MCF 10A (cell line): ENCODE data around the gene PHACTR1. TPM values are rescaled to one million over a fixed set of nuclear protein-coding genes. Genes with fewer than 3 reads are reported as not detected.

ENCODE experiments used
- BruUV-seq: library from RNA; stranded (reverse); fragments of 400-500 nt; replicated peaks from 2 replicates; lab custom pipeline; 2021; lab: Mats Ljungman, UMichigan
- CTCF ChIA-PET: fragments of 300-600 bp; sonication (Branson Sonifier 250); formaldehyde crosslinking; extraction: SDS; loops from one replicate; lab custom pipeline; 2021; ENCODE audit warnings: antibody characterized with exemption, inconsistent platforms; lab: Yijun Ruan, JAX
- POLR2A ChIA-PET: fragments of 300-600, 350-650 bp; sonication (Branson Sonifier 250); formaldehyde crosslinking; extraction: SDS; loops from one replicate; lab custom pipeline; 2020; ENCODE audit warnings: antibody characterized with exemption, inconsistent platforms; lab: Yijun Ruan, JAX
- DNase-seq: peaks from one replicate; pipeline ENCODE4 v3.0.0-alpha.2; 2018; ENCODE audit not compliant: unreplicated experiment
- H3K27ac Mint-ChIP-seq: one replicate; pipeline ENCODE4 v1.8.0; 2022; ENCODE audit warnings: mild to moderate bottlenecking, low read depth, mixed read lengths; ENCODE audit not compliant: unreplicated experiment
- H3K27me3 Mint-ChIP-seq: one replicate; pipeline ENCODE4 v1.8.0; 2022; ENCODE audit warnings: mixed read lengths; ENCODE audit not compliant: insufficient read depth, unreplicated experiment
- H3K36me3 Mint-ChIP-seq: one replicate; pipeline ENCODE4 v1.8.0; 2022; ENCODE audit warnings: mild to moderate bottlenecking, moderate library complexity, mixed read lengths; ENCODE audit not compliant: insufficient read depth, unreplicated experiment
- H3K4me1 Mint-ChIP-seq: one replicate; pipeline ENCODE4 v1.8.0; 2022; ENCODE audit warnings: mixed read lengths; ENCODE audit not compliant: insufficient read depth, unreplicated experiment
- H3K4me3 Mint-ChIP-seq: one replicate; pipeline ENCODE4 v1.8.0; 2022; ENCODE audit warnings: mild to moderate bottlenecking, moderate library complexity, mixed read lengths; ENCODE audit not compliant: unreplicated experiment
- H3K9me3 Mint-ChIP-seq: one replicate; pipeline ENCODE4 v1.8.0; 2022; ENCODE audit warnings: mixed read lengths; ENCODE audit not compliant: unreplicated experiment
- CTCF ChIP-seq: fragments of 200-600 bp; IDR thresholded peaks from one replicate; pipeline ENCODE4 v1.8.0; 2022; ENCODE audit warnings: antibody characterized with exemption, mild to moderate bottlenecking; ENCODE audit not compliant: unreplicated experiment
- intact Hi-C: fragments of 100-400 bp; cut with micrococcal nuclease; formaldehyde crosslinking; loops from 2 replicates; pipeline ENCODE4 v1.14.1; 2022
- total RNA-seq: library from RNA; stranded (reverse); gene quantifications from 2 replicates; pipeline ENCODE4 v1.2.3, GENCODE V29; 2022

PHACTR1 gene
- total RNA-seq, 1 experiment from 2014 or later = not detected

GRCh38 chr6:12909833-12910232 lies 193.3 kb downstream of the PHACTR1 start:
- ChIA-PET CTCF (interaction anchor here (0.5 to 7.6 kb wide), 4 partner anchors 25 to 617 kb away, joined by 3 to 160 read pairs (median 4); partner anchors contain the start of gene TBC1D7), POLR2A (interaction anchor here (0.7 to 1.0 kb wide), 2 partner anchors 48 to 422 kb away, joined by 3 read pairs; no protein-coding TSS in a partner anchor)
- no TSS peak for BruUV-seq
- intact Hi-C loops = loop anchor here (10.0 kb wide), 1 partner anchor 625 kb away; no protein-coding TSS in a partner anchor
- no peak overlapping the region for H3K27ac Mint-ChIP-seq
- H3K4me1 Mint-ChIP-seq = no peaks in the 10 kb centered on the region
- no peak for DNase-seq
- peaks cover 6% of the 10 kb centered on the region for H3K36me3 Mint-ChIP-seq
- peaks cover 56% of the 10 kb centered on the region for H3K27me3 Mint-ChIP-seq
- H3K9me3 Mint-ChIP-seq = no peaks in the 10 kb centered on the region
- H3K4me3 Mint-ChIP-seq = no peak overlapping the region
- no peak for TF ChIP-seq CTCF

GRCh38 chr6:12911427-12911826 lies 194.9 kb downstream of the PHACTR1 start:
- TF ChIP-seq CTCF = peak; percentile 40
- Mint-ChIP-seq H3K4me3 (no peak overlapping the region), H3K4me1 (no peaks in the 10 kb centered on the region), H3K9me3 (no peaks in the 10 kb centered on the region), H3K27ac (no peak overlapping the region), H3K27me3 (peaks cover 61% of the 10 kb centered on the region), H3K36me3 (no peaks in the 10 kb centered on the region)
- no TSS peak for BruUV-seq
- CTCF ChIA-PET = interaction anchor here (0.5 to 7.6 kb wide), 34 partner anchors 9 to 1317 kb away, joined by 3 to 160 read pairs (median 4); partner anchors contain the start of gene TBC1D7
- POLR2A ChIA-PET = interaction anchor here (0.7 to 1.3 kb wide), 3 partner anchors 8 to 424 kb away, joined by 4 to 6 read pairs (median 5); partner anchors contain the start of gene TBC1D7
- intact Hi-C loops = loop anchor here (1.0 to 10.0 kb wide), 2 partner anchors 420 to 623 kb away; no protein-coding TSS in a partner anchor
- DNase-seq = peak; percentile 31

- Mint-ChIP-seq H3K9me3 (no peaks in the 10 kb centered on the region), H3K27ac (no peak overlapping the region), H3K4me3 (no peak overlapping the region), H3K36me3 (no peaks in the 10 kb centered on the region), H3K4me1 (no peaks in the 10 kb centered on the region), H3K27me3 (peaks cover 58% of the 10 kb centered on the region)
- BruUV-seq = no TSS peak
- no peak for DNase-seq
- intact Hi-C loops = loop anchor here (10.0 kb wide), 1 partner anchor 622 kb away; no protein-coding TSS in a partner anchor
- ChIA-PET POLR2A (interaction anchor here (0.7 kb wide), 1 partner anchor 280 kb away, joined by 3 read pairs; no protein-coding TSS in a partner anchor), CTCF (interaction anchor here (0.7 to 7.6 kb wide), 5 partner anchors 22 to 625 kb away, joined by 3 to 160 read pairs (median 4); partner anchors contain the start of gene TBC1D7)
- TF ChIP-seq CTCF = no peak
Observed at GRCh38 chr6:12913201-12913600, 196.6 kb downstream of the PHACTR1 start.

GRCh38 chr6:12916006-12916405 lies 199.4 kb downstream of the PHACTR1 start:
- Mint-ChIP-seq H3K27ac (no peak overlapping the region), H3K9me3 (no peaks in the 10 kb centered on the region), H3K4me1 (no peaks in the 10 kb centered on the region), H3K4me3 (no peak overlapping the region), H3K27me3 (peaks cover 56% of the 10 kb centered on the region), H3K36me3 (no peaks in the 10 kb centered on the region)
- no TSS peak for BruUV-seq
- ChIA-PET POLR2A (no interaction called here), CTCF (interaction anchor here (0.6 to 1.1 kb wide), 5 partner anchors 412 to 1309 kb away, joined by 3 to 5 read pairs (median 3); no protein-coding TSS in a partner anchor)
- DNase-seq = no peak
- intact Hi-C loops = loop anchor here (10.0 kb wide), 1 partner anchor 619 kb away; no protein-coding TSS in a partner anchor
- TF ChIP-seq CTCF = no peak
